ENCODE results near the gene SATL1. TPM values are rescaled to one million over a fixed set of nuclear protein-coding genes. Genes with fewer than 3 reads are reported as not detected.

Gene SATL1
- not detected in 5 replicates for total RNA-seq (2022; extraction: Qiagen RNA extraction)

GRCh38 chrX:85243761-85244449 lies at the start of gene SATL1, which contains the start of gene ZNF711:
Gene SATL1, minus strand, starts transcription at chrX:85243779. Its CDS starts 134,811 bp downstream, at chrX:85108968.
Gene ZNF711, plus strand, starts transcription at chrX:85243991. Its CDS starts 3,582 bp downstream, at chrX:85247573.

Other genes with a start within 250 kb of the SATL1 start
- gene APOOL, start 239.9 kb downstream of the SATL1 start, total RNA-seq (2022; extraction: Qiagen RNA extraction), result 6.7 to 9.8 TPM (median 8.4 TPM) in 5 replicates
- gene ZNF711, start 212 bp upstream of the SATL1 start, total RNA-seq (2022; extraction: Qiagen RNA extraction), result 0.52 to 0.99 TPM (median 0.83 TPM) in 5 replicates
- gene POF1B, start 135.9 kb upstream of the SATL1 start, total RNA-seq (2022; extraction: Qiagen RNA extraction), result 2.0 to 2.9 TPM (median 2.3 TPM) in 5 replicates

Data from A549 treated with Hydrocortisone at 1 μM for 4 hours (cell line).